ENCODE data around the gene CYBC1. TPM values are rescaled to one million over a fixed set of nuclear protein-coding genes. Genes with fewer than 3 reads are reported as not detected.
A peak's percentile ranks its signal among the peaks of the same experiment; 100 is the strongest.

Gene CYBC1
- total and polyA plus RNA-seq, 2 of the 8 experiments (the other 6 are each of a cell fraction or from before 2014, with no cell fraction given): 74.6 to 81.4 TPM

DNA sequence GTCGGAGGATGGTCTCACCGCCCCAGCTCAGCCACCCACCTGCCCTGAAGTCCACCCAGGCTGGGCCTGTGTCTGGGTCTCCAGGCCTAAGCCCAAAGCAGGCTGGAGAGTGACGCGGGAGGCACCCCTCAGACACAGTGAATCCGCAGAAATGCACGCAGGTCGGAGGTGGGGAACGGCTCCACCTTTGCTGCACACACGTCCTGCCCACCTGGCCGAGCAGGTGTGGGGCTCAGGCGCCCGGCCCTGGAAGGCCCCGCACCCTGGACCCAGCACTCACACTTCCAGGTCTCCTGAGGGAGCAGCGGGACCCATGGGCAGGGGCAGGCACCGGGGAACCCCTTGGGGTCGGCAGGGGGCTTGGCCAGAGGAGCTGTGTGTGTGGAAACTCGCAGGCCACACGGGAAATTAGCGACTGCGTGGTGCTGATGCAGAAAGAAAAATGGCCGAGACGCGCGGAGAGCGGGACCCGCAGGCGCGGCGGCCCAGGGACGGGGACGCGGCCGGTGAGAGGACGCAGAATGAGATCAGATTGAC is 10.7 kb downstream of the CYBC1 start:
- no peak overlapping the region for H3K4me3 ChIP-seq (ENCODE audit: extremely low read depth in 1 of 4, insufficient read depth in 2 of 4, low read depth in 3 of 4, low read length in 4 of 4)
- H3K23ac ChIP-seq (ENCODE audit: insufficient read length): no peak overlapping the region
- H4K91ac ChIP-seq (replicated peaks; ENCODE audit: insufficient read length, low read length): no peak overlapping the region
- H2BK120ac ChIP-seq (replicated peaks; ENCODE audit: low read depth, low read length): no peak overlapping the region
- H2BK5ac ChIP-seq (ENCODE audit: low read depth, low read length): no peak overlapping the region
- no peaks in the 10 kb centered on the region for H3K79me1 ChIP-seq (ENCODE audit: low read depth, low read length)
- no peak for FAIRE-seq
- ChIA-PET POLR2A (ENCODE audit: partially characterized antibody) (interaction anchor here (1.0 to 3.3 kb wide), 3 partner anchors 9 to 18 kb away, joined by 3 to 12 read pairs (median 5); partner anchors contain the start of gene NARF), CTCF (ENCODE audit: partially characterized antibody) (interaction anchor here (1.0 to 3.0 kb wide), 2 partner anchors 15 to 22 kb away, joined by 3 to 17 read pairs; partner anchors contain the start of gene HEXD)
- H3K18ac ChIP-seq (ENCODE audit: extremely low read depth, low read length): no peak overlapping the region; the same call in 1 of the 2 replicates
- H2AK5ac ChIP-seq (ENCODE audit: low read depth, low read length): no peak overlapping the region
- whole genome bisulfite sequencing, 2 experiments (ENCODE audit: extremely low coverage in 1 of 2, insufficient coverage in 1 of 2, insufficient read length in 1 of 2, insufficient replicate concordance in 2 of 2, low coverage in 1 of 2, low lambda C conversion rate in 2 of 2, missing lambda C conversion rate in 1 of 2): 90% methylated on average over 32 of the region's 34 CpGs; no CpG with 5 or more reads in 1 of the 2 experiments
- H3K27ac ChIP-seq (ENCODE audit: low read depth, low read length): peak overlapping the region; percentile 34; the same call in 1 of the 2 replicates
- peaks cover 0 to 18% (median 8%) of the 10 kb centered on the region in 4 experiments; a peak in 6 of 7 replicates for H3K4me1 ChIP-seq (replicated peaks in 1 of 4; ENCODE audit: control insufficient read depth in 3 of 4, insufficient read depth in 4 of 4, low read length in 3 of 4)
- no peak for TF ChIP-seq BCL11A (IDR thresholded peaks at IDR 0.05; ENCODE audit: low read depth in 2 of 2, low read length in 2 of 2)
- TF ChIP-seq, protein P1, sequence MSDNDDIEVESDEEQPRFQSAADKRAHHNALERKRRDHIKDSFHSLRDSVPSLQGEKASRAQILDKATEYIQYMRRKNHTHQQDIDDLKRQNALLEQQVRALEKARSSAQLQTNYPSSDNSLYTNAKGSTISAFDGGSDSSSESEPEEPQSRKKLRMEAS (IDR thresholded peaks at IDR 0.05): no peak
- TF ChIP-seq NRF1 (IDR thresholded peaks at IDR 0.05; ENCODE audit: low read depth, low read length): no peak
- TF ChIP-seq SAP30 (IDR thresholded peaks at IDR 0.05; ENCODE audit: insufficient read depth, insufficient replicate concordance, low read length): no peak
- TF ChIP-seq GABPA (IDR thresholded peaks at IDR 0.05; ENCODE audit: borderline replicate concordance, insufficient read depth, low read length): no peak
- H3K4me2 ChIP-seq (ENCODE audit: insufficient read depth in 1 of 2, low read depth in 2 of 2, low read length in 2 of 2): no peak overlapping the region
- no peaks in the 10 kb centered on the region for H3K79me2 ChIP-seq (ENCODE audit: control insufficient read depth in 1 of 2, insufficient read depth in 2 of 2, low read length in 2 of 2)
- H3K9ac ChIP-seq (replicated peaks in 1 of 4; ENCODE audit: extremely low read depth in 1 of 4, low read depth in 3 of 4, low read length in 3 of 4): no peak overlapping the region
- H4K5ac ChIP-seq (ENCODE audit: insufficient read length, low read depth, low read length): no peak overlapping the region
- no peaks in the 10 kb centered on the region for H3K23me2 ChIP-seq (ENCODE audit: low read depth, low read length)
- H4K8ac ChIP-seq (ENCODE audit: extremely low read depth, insufficient read depth, low read length): no peak overlapping the region
- peaks cover 0 to 26% (median 9%) of the 10 kb centered on the region in 4 experiments; a peak in 4 of 8 replicates for H3K36me3 ChIP-seq (ENCODE audit: control insufficient read depth in 2 of 4, insufficient read depth in 4 of 4, low read length in 3 of 4)
- no peak overlapping the region for H3K56ac ChIP-seq (replicated peaks; ENCODE audit: insufficient read length, low read depth, low read length)
- DNase-seq (ENCODE audit: low read depth in 1 of 2, low spot score in 2 of 2): no peak
- no peaks in the 10 kb centered on the region for H3K27me3 ChIP-seq (replicated peaks in 1 of 4; ENCODE audit: control insufficient read depth in 3 of 4, extremely low read depth in 1 of 4, insufficient read depth in 3 of 4, low read length in 3 of 4)
- H2AFZ ChIP-seq (ENCODE audit: low read length): no peak overlapping the region
- peaks cover 0 to 22% of the 10 kb centered on the region in 2 experiments for H4K20me1 ChIP-seq (replicated peaks in 1 of 2; ENCODE audit: control insufficient read depth in 1 of 2, insufficient read depth in 2 of 2, low read length in 2 of 2)
- no peak overlapping the region for H3K14ac ChIP-seq (ENCODE audit: insufficient read length)
- no peak overlapping the region for H2BK12ac ChIP-seq (ENCODE audit: low read depth, low read length)
- H2BK15ac ChIP-seq (ENCODE audit: low read length): no peak overlapping the region
- no peak overlapping the region for H3K4ac ChIP-seq (replicated peaks; ENCODE audit: insufficient read length, low read depth, low read length)
- H3K9me3 ChIP-seq (ENCODE audit: insufficient read depth in 2 of 2, low read depth in 1 of 2, low read length in 1 of 2): no peaks in the 10 kb centered on the region
- H2BK20ac ChIP-seq (ENCODE audit: low read length): no peak overlapping the region

Measured in H1 (cell line).